Stimulated activated CD4-positive, alpha-beta T cell treated with anti-CD3 and anti-CD28 coated beads, Interleukin-2, amount 100 ng/mL, for 24 hours (primary cell): ENCODE results near the gene SMAD7.

Source experiments
- DNase-seq, 2 donors: peaks; one replicate each; pipeline ENCODE4 v3.0.0-alpha.2; 2020

The SMAD7 gene

DNA sequence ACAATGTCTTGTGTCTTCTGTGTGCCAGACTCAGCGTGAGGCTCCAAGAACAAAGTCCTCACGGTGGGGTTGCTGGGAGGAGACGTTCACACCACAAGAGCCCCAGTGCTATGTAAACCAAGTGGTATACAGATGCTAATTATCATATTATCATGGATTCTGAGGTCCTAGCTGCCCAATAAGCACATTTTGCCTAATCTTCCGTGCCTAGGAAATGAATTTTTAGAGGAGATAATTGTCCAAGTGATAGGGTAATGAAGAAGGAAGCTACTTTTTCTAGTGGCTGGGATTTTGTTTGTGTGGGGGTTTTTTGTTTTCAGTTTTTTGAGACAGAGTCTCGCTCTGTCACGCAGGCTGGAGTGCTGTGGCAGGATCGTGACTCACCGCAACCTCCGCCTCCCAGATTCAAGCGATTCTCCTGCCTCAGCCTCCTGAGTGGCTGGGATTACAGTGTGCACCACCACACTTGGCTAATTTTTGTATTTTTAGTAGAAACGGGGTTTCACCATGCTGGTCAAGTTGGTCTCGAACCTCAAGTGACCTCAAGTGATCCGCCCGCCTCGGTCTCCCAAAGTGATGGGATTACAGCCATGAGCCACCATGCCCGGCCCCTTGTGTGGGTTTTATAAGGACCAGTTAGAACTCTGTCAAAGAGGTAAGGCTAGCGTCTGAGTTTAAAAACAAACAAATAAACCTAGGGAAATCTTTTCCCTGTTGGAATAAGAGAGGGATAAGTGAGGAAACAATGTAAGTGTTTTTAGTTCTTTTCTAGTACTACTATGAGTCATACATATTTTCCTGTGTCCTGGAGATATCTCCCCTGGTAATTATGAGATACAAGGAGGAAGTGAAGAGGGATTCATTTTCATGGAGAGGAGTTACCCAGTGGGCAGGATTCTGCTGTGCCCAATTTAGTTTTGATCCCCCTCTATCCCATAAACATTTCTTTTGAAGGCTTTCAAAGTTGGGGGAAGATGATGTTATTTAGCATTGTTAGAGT lies 9.5 kb upstream of the SMAD7 start:
- DNase-seq = no peak

DNA sequence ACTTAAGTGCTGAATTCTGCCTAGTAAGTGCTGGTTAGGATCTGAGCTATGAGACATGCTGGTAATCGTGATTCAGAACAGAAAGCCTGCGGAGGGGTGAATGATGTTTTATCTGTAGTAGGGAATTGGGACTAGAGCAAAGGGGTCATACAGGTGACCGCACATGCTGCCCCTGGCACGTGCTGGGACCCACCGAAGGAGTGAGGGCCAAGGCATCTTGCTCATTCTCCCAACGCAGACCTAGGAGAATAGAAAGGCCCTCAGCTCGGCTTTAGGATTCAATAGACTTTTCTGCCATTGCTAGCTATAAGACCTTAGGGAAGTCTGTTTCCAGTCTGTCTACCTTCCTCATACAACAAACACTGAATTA lies 8.8 kb upstream of the SMAD7 start:
- no peak for DNase-seq

GRCh38 chr18:48958951-48959350 lies 8.2 kb upstream of the SMAD7 start:
- DNase-seq = no peak

DNA sequence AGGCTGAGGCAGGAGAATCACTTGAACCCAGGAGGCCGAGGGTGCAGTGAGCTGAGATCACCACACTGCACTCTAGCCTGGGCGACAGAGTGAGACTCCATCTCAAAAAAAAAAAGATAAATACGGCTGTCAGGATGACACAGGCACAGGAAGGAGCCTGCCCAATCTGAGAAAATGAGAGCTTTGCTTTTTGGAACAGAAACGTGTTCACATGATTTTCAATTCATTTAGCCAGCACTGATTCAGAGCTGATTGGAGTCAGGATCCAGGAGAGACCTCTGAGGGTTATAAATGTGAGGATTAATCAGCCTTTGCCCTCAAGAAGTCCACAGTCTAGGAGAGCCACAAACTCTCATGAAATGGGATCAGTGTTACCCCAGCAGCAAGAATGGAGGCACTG lies 6.9 kb upstream of the SMAD7 start:
- no peak for DNase-seq

DNA sequence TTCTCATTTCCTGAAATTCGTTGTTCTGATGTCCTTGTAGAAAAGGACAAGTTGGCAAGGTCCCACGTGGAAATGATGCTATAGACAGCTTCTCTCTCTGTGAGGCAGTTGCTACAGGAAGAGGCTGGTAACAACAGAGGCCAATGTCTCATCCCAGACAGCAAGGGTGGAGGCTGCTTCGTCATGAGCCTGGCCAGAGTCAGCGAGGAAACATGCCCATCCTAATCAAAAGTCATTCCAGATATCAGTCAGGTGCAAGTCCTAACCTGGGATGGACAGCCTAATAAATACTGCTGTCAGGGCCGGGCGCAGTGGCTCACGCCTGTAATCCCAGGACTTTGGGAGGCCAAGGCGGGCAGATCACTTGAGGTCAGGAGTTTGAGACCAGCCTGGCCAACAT lies 6.4 kb upstream of the SMAD7 start:
- no peak for DNase-seq

DNA sequence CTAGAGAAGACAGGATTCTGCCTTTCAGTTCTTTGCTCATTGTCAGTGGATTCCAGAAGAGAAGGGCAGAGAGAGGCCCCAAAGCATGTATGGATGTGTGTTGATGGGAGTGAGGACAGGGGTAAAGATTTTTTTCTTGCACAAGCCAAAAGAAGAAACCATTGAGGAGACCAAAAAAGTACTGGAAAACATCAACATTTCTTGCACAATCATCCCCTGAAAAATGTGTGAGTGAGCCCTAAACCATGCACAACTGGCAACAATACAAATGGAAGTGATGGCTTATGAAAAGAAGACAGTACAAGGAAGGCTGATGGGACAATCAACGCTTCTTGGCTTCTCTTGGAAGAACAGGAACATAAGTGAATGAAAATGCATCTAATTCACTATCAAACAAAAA lies 5.6 kb upstream of the SMAD7 start:
- DNase-seq = no peak

- DNase-seq = no peak
Observed at GRCh38 chr18:48955830-48956261, 5.1 kb upstream of the SMAD7 start.

DNA sequence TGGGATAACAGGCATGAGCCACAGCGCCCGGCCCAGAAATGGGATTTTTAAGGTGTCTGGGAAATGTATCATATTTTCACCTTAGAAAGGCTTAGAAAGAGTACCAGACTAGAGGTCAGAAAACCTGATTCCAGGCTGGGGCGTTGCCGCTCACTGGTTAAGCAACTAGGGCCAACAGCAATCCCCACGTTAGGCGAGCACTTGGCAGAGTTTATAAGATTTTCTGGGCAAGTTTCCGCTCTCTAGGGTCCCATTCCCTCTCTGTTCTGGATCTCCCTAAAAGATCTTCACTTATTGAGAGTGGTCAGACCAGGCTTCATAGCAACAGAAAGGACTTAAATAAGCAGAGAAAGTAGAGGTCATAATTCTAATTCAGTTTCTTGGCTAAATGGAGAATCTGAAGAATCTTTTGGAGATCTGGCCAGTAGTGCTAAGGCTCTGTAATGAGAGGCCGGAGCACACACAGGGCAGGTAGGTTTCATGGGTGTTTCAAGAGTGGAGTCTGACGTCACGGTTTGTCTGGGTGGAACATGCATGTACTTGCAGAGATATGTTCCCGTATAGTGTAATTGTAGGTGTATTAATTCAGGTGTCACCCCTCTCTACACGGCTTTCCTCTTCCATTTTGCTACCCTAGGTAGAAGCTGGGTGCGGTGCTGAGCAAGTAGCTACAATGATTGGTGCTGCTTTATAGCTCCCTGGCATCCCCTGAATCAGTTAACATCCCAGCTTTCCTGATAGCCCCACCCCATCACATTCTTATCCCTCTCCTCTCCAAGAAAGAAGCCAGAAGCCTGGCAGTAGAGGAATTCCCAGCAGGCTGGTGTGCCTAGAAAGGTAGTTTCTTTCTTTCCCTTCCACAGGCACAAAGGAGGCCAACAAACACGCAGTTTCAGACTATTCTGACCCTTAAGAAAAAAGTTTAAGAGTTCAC lies 4.4 kb upstream of the SMAD7 start:
- no peak for DNase-seq

- no peak for DNase-seq
Observed at GRCh38 chr18:48953104-48953706, 2.4 kb upstream of the SMAD7 start.

GRCh38 chr18:48952287-48953103 lies 1.7 kb upstream of the SMAD7 start:
- DNase-seq = peak; percentile 58 to 60

DNA sequence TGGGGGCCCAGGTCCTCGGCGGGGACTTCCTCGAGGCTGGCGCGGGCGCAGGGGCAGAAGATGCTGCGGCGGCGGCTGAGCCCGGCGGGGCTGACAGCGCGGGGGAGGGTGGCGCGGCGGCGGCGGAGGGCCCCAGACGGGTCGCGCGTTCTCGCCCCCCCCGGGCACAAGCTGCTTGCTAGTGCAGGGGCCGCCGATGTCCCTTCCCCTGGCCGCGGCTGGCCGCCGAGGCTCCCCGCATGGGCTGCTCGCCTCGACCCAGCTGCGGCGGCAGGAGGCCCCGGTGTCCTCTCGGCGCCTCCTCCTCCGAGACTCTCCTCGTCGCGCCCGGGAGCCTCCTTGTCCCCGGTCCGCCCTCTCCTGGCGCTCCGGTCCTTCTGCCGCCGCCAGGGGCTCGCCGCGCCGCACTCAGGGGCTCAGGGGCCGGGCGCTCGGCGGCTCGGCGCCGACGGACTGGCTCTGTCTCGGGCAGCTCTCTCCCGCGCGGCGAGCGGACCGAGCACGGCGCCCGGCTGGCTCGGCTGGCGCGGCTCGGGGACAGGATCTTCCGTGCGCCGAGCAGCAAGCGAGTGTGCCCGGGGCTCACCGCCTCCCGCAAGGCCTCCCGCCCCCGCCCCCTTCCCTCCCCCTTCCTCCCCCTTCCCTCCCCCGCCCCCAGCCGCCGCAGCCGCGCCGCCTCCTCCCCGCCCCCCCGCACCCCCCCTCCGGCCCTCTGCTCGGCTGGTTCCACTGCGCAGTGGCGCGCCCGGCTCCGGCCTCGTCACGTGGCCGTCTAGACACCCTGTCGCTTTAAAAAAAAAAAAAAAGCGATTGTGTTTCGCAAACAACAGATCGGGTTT lies 902 bp upstream of the SMAD7 start:
- DNase-seq = peak; percentile 71 to 75

GRCh38 chr18:48949606-48950535 lies 894 bp downstream of the SMAD7 start:
- DNase-seq = peak in 1 of 2 donors; percentile 43

DNA sequence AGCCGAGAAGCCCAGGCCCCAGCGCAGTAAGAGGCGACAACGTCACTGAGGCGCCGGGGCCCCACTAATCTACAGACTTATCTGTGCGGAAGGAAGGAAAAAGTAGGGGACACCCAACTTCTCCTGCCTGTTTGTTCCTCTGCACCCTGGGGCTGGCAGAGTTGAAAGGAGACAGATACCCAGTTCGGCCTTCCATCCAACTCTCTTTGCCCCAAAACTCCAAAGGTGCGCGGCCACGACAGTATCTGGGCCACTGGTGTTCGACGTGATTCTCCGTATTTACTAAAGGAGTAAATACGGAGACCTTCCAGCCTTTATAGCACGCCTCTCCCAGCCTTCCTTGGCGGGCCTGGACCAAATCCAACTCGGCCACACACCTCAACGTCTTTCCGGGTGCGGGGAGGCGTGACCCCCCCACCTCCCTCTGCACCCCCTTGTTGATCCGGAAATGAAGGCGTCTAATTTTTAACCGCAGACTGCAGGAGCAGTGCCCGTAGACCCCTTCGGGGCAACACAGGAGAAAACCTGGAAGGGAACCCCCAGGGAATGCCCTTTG lies 1.6 kb downstream of the SMAD7 start:
- peak; percentile 41 to 42 for DNase-seq

DNA sequence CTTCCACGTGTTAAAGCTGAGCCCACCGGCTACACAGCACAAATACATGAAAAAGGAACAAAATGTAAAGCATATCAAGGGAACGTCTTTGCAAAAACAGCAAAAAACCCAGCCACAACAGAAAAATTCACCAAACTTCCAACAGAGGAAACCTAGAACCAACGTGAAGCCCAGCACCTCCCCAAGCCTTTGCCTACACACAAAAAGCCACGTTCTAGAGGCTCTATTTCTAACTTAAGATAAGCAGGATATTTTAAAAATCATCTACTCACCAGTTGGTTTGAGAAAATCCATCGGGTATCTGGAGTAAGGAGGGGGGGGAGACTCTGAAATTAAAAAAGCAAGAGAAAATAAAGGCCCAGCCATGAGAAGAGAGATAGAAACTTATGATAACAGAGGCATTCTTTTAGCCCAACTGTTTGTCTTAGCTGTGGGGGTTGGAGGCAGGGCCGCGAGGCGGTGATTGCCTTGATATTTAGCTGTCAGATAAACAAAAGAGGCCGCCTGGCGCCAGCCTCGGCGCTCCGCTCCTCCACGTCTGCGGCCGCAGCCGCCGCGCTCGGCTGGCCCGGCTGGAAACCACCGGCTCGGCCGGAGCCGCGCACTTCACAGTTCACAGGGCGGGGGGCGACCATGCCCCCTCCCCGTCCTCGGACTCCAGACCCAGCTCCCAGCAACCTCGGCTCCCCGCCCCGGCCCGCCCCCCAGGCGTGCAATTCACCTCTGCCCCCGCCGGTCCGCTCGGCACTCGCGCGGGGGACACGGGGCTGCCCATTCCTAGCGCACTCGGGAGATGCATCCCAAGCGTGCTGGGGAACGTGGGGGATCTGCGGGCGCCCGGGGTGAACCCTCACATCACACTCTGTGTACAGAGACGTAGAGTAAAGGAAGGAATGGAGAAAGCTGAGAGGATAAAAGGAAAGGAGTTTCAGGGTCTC lies 2.4 kb downstream of the SMAD7 start:
- peak; percentile 44 to 45 for DNase-seq

- DNase-seq = no peak
Observed at GRCh38 chr18:48947560-48947959, 3.2 kb downstream of the SMAD7 start.

DNA sequence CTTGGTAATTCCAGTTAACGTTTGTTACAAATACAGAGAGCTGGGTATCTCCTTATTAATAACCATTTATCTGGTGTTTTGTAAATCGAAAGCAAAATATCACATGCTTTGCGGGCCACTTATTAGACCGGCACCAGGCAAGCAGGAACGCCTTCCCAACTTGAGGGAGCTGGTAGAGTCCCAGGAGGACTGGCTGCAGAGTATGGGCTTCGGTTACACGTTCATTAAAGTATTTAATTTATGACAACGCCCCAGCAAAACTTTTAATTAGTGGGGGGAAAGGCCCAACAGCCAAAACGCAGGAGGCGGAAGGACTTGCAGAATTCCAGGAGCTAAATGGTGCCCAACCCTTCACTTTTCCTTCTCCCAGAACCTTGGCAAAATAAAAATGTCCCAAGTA lies 3.7 kb downstream of the SMAD7 start:
- no peak for DNase-seq

DNA sequence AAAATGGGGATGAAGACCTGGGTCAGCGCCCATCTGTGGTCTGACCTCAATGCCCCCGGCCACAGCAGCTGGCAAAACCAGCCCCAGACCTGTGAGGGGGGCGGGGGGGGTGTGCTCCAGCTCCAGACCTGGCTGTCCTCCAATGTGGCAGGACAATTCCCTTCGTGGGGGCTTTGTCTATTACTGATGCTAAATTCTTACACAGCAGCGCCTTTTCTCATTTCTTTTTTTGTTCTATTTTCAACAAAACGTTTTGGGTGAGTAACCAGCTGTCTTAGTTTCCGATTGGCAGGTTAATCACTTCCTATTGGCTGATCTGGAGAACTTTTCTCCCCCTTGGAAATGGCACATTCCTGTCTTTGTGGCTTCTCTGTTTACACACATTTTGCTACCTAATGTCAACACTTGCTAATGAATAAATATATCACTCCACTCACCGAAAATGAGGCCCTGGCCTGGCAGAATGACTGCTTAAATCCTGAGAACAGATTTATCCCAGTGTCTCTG lies 4.4 kb downstream of the SMAD7 start:
- DNase-seq = no peak

- DNase-seq = no peak
Observed at GRCh38 chr18:48945953-48946217, 4.9 kb downstream of the SMAD7 start.

DNA sequence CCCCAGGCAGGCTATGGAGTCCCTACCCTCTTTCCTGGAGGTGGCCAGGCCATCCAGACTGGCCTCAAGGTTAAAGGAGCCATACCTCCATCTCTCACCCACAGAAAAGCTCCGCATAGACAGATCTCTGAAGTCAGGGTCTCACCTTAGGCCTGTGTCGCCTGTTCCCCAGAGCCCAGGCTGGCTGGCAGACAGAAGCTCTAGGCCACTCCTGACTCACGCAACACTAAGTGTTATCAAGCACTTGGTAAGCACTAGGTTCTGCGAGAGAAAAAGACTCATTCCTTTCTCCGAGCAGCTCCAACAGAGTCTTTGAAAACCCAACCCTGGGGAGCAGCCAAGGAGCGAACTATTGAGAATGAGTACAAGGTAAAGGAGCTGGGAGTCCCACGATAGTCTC lies 6.1 kb downstream of the SMAD7 start:
- DNase-seq = no peak
